ENCODE data around the gene ANAPC15. TPM values are rescaled to one million over a fixed set of nuclear protein-coding genes. Genes with fewer than 3 reads are reported as not detected.

ANAPC15 gene
- total and polyA plus RNA-seq, 2 of the 4 experiments (the other 2 are of a cell fraction) = 66.3 to 84.2 TPM

DNA sequence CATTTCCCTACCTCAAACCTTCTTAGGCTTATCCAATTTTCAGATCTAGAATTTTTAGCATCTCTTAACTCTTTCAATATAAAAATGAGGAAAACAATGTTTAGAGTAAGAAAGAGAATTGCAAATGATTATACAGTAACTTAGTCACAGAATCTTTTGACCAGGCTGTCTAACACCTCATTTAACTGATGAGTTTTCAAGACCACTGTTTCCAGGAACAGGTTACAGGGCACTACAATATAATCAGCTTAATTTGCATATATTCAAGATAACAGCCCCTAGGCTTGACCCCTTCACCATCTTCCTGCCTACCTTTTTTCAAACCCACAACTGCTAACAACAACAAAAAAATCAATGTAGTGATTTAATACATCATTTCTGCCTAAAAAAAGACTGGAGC, 44.8 kb downstream of the ANAPC15 start:
- TF ChIP-seq MAFK (IDR thresholded peaks at IDR 0.05; ENCODE audit: low read depth, low read length) (no peak), POLR2A (IDR thresholded peaks at IDR 0.05; ENCODE audit: low read depth, low read length) (no peak), CHD1 (IDR thresholded peaks at IDR 0.05; ENCODE audit: low read depth, low read length) (no peak), MAZ (IDR thresholded peaks at IDR 0.05; ENCODE audit: borderline replicate concordance, low read depth, low read length) (no peak), RAD21 (IDR thresholded peaks at IDR 0.05; ENCODE audit: low read length) (no peak), RCOR1 (IDR thresholded peaks at IDR 0.05; ENCODE audit: insufficient replicate concordance, low read length) (no peak)
- TF ChIP-seq, protein P1, sequence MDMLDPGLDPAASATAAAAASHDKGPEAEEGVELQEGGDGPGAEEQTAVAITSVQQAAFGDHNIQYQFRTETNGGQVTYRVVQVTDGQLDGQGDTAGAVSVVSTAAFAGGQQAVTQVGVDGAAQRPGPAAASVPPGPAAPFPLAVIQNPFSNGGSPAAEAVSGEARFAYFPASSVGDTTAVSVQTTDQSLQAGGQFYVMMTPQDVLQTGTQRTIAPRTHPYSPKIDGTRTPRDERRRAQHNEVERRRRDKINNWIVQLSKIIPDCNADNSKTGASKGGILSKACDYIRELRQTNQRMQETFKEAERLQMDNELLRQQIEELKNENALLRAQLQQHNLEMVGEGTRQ (IDR thresholded peaks at IDR 0.05; ENCODE audit: low read depth, low read length) = no peak
- Histone ChIP-seq H2BK120ac (ENCODE audit: low read depth, low read length) (no peak overlapping the region), H4K8ac (ENCODE audit: low read depth in 2 of 2, low read length in 2 of 2) (peak overlapping the region in 1 of 2 experiments; percentile 12; a peak in 2 of 4 replicates), H3K4ac (ENCODE audit: low read depth, low read length) (0 out of 2 replicates have a peak overlapping the region, but pooled peaks have one; percentile 69), H3K36me3 (ENCODE audit: control insufficient read depth, insufficient read depth, low read length) (no peaks in the 10 kb centered on the region; the same call in 1 of the 2 replicates), H3K27ac (ENCODE audit: insufficient read depth, low read length) (no peak overlapping the region), H3K79me1 (ENCODE audit: low read depth in 1 of 2, low read length in 2 of 2) (peaks cover 28 to 66% of the 10 kb centered on the region in 2 experiments), H2BK5ac (ENCODE audit: low read depth, low read length, poor library complexity, severe bottlenecking) (peak overlapping the region; percentile 18), H4K91ac (ENCODE audit: insufficient read depth, low read depth, low read length) (no peak overlapping the region), H3K9me1 (ENCODE audit: insufficient read depth, low read length) (peaks cover 21% of the 10 kb centered on the region), H2BK15ac (ENCODE audit: low read depth, low read length) (no peak overlapping the region), H3K4me2 (ENCODE audit: low read depth, low read length) (no peak overlapping the region), H2BK20ac (ENCODE audit: low read depth, low read length) (no peak overlapping the region), H4K5ac (ENCODE audit: low read depth, low read length) (no peak overlapping the region), H4K20me1 (ENCODE audit: insufficient read depth, low read length) (peaks cover 7% of the 10 kb centered on the region; the same call in 1 of the 2 replicates), H3K56ac (ENCODE audit: extremely low read depth, insufficient read depth, low read length) (no peak overlapping the region), H3K14ac (replicated peaks; ENCODE audit: low read depth, low read length) (no peak overlapping the region), H3K9me3 (ENCODE audit: control insufficient read depth, insufficient read depth, low read length) (no peaks in the 10 kb centered on the region), H2AK5ac (ENCODE audit: low read depth, low read length) (no peak overlapping the region), H3K4me1 (ENCODE audit: control insufficient read depth, insufficient read depth, low read length) (peaks cover 30% of the 10 kb centered on the region), H3K27me3 (ENCODE audit: control insufficient read depth, insufficient read depth, low read length) (no peaks in the 10 kb centered on the region), H3K18ac (ENCODE audit: low read depth, low read length) (no peak overlapping the region), H2AFZ (replicated peaks; ENCODE audit: low read length, poor library complexity) (no peak overlapping the region), H3K23ac (ENCODE audit: low read depth, low read length) (no peak overlapping the region), H3K4me3 (ENCODE audit: insufficient read depth, low read depth, low read length) (no peak overlapping the region), H3K9ac (ENCODE audit: low read depth, low read length) (no peak overlapping the region), H2AK9ac (replicated peaks; ENCODE audit: low read depth, low read length, poor library complexity) (no peak overlapping the region)
- no TSS peak for BruUV-seq (replicated peaks)
- POLR2A ChIA-PET (ENCODE audit: unreplicated experiment) = no interaction called here
- CTCF ChIA-PET = no interaction called here
- DNase-seq (no peak), ATAC-seq (ENCODE audit: low read depth) (no peak)
- in situ Hi-C loops (cut with MboI; ENCODE audit: low sequenced_read_pairs) (no loop called here), intact Hi-C loops (cut with micrococcal nuclease) (no loop called here), dilution Hi-C loops (cut with HindIII; ENCODE audit: low sequenced_read_pairs, unreplicated experiment) (no loop called here)
